ENCODE measurements around the gene SPATA46. TPM values are rescaled to one million over a fixed set of nuclear protein-coding genes. Genes with fewer than 3 reads are reported as not detected.

Gene SPATA46
- total and polyA plus RNA-seq, 2 experiments from 2014 or later = not detected

DNA sequence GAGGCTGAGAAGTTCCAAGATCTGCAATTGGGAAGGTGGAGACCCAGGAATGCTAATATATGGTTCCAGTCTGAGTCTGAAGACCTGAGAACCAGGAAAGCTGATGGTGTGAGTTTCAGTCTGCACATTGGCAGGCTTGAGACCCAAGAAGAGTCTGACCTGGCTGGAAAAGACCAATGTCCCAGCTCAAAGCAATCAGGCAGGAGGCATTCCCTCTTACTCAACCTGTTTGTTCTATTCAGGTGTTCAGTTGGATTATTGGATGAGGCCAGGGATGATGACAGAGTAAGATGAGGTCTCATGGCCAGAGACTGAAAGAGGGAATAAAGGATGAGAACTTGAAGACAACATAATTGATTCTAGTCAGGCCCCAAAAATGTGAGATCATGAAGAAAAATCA lies 50.1 kb downstream of the SPATA46 start:
- Histone ChIP-seq H3K9me3 (ENCODE audit: low read depth) (no peaks in the 10 kb centered on the region), H3K27ac (no peak overlapping the region), H3K27me3 (no peaks in the 10 kb centered on the region), H3K36me3 (no peaks in the 10 kb centered on the region), H3K4me3 (no peak overlapping the region), H3K4me1 (ENCODE audit: low read depth) (no peaks in the 10 kb centered on the region)
- TF ChIP-seq, protein P1, sequence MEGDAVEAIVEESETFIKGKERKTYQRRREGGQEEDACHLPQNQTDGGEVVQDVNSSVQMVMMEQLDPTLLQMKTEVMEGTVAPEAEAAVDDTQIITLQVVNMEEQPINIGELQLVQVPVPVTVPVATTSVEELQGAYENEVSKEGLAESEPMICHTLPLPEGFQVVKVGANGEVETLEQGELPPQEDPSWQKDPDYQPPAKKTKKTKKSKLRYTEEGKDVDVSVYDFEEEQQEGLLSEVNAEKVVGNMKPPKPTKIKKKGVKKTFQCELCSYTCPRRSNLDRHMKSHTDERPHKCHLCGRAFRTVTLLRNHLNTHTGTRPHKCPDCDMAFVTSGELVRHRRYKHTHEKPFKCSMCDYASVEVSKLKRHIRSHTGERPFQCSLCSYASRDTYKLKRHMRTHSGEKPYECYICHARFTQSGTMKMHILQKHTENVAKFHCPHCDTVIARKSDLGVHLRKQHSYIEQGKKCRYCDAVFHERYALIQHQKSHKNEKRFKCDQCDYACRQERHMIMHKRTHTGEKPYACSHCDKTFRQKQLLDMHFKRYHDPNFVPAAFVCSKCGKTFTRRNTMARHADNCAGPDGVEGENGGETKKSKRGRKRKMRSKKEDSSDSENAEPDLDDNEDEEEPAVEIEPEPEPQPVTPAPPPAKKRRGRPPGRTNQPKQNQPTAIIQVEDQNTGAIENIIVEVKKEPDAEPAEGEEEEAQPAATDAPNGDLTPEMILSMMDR (IDR thresholded peaks at IDR 0.05; ENCODE audit: low read depth, low read length) = no peak
- no peak for DNase-seq (ENCODE audit: low read depth in 1 of 2, low spot score in 1 of 2)

GRCh38 chr1:162324396-162324795 lies 52.3 kb downstream of the SPATA46 start:
- Histone ChIP-seq H3K27ac (no peak overlapping the region), H3K36me3 (no peaks in the 10 kb centered on the region), H3K4me1 (ENCODE audit: low read depth) (no peaks in the 10 kb centered on the region), H3K9me3 (ENCODE audit: low read depth) (no peaks in the 10 kb centered on the region), H3K27me3 (no peaks in the 10 kb centered on the region), H3K4me3 (no peak overlapping the region)
- TF ChIP-seq, protein P1 (IDR thresholded peaks at IDR 0.05; ENCODE audit: low read depth, low read length) = no peak
- no peak for DNase-seq (ENCODE audit: low read depth in 1 of 2, low spot score in 1 of 2)

Other genes with a start within 250 kb of the SPATA46 start
- 7.3 and 10.0 TPM in 2 replicates for gene C1orf226, start 4.9 kb upstream of the SPATA46 start, total RNA-seq
- gene C1orf226, start 4.9 kb upstream of the SPATA46 start, polyA plus RNA-seq = 5.1 and 7.6 TPM in 2 replicates
- gene SH2D1B, start 35.3 kb upstream of the SPATA46 start, total RNA-seq = 0.06 TPM in 1 of 2 replicates, not detected in the other
- gene SH2D1B, start 35.3 kb upstream of the SPATA46 start, polyA plus RNA-seq = 0.26 and 0.67 TPM in 2 replicates
- gene UHMK1, start 121.0 kb upstream of the SPATA46 start, total RNA-seq = 9.0 and 17.2 TPM in 2 replicates
- 3.5 and 6.9 TPM in 2 replicates for gene UHMK1, start 121.0 kb upstream of the SPATA46 start, polyA plus RNA-seq
- 25.7 and 28.9 TPM in 2 replicates for gene UAP1, start 184.9 kb upstream of the SPATA46 start, total RNA-seq
- 24.0 and 41.6 TPM in 2 replicates for gene UAP1, start 184.9 kb upstream of the SPATA46 start, polyA plus RNA-seq